IMR-90 (cell line): ENCODE data around the gene CYB561D1. TPM values are rescaled to one million over a fixed set of nuclear protein-coding genes. Genes with fewer than 3 reads are reported as not detected.

ENCODE experiments used
- ATAC-seq: fragments of 200-7000 bp; cut with Tn5 transposase; 2 replicates; pipeline ENCODE4 v1.9.1; 2020; ENCODE audit warnings: low read depth, mild to moderate bottlenecking, moderate library complexity
- BruUV-seq: library from RNA; stranded (reverse); fragments of 400-500 nt; replicated peaks from 2 replicates; lab custom pipeline; 2021; lab: Mats Ljungman, UMichigan
- CTCF ChIA-PET: fragments of 300-600 bp; formaldehyde crosslinking; extraction: SDS; loops from one replicate; lab custom pipeline; 2021; ENCODE audit warnings: antibody characterized with exemption; lab: Yijun Ruan, JAX
- POLR2A ChIA-PET: fragments of 300-600 bp; sonication (Branson Sonifier 250); formaldehyde crosslinking; loops from one replicate; lab custom pipeline; 2022; ENCODE audit warnings: antibody characterized with exemption; ENCODE audit not compliant: unreplicated experiment; lab: Charles Lee
- DNase-seq: peaks from one replicate; pipeline ENCODE4 v3.0.0; 2013
- H2AFZ ChIP-seq: replicated peaks from 2 replicates; pipeline ENCODE3; 2013; ENCODE audit warnings: low read length, mild to moderate bottlenecking; ENCODE audit not compliant: poor library complexity
- H2AK5ac ChIP-seq: 2 replicates; pipeline ENCODE4 v1.6.1; 2013; ENCODE audit warnings: low read depth, low read length, inconsistent platforms
- H2AK9ac ChIP-seq: replicated peaks from 2 replicates; pipeline ENCODE3; 2013; ENCODE audit warnings: mild to moderate bottlenecking, low read depth, low read length, moderate library complexity; ENCODE audit not compliant: poor library complexity
- H2BK120ac ChIP-seq: 2 replicates; pipeline ENCODE4 v1.6.1; 2013; ENCODE audit warnings: low read depth, low read length, inconsistent platforms
- H2BK15ac ChIP-seq: 3 replicates; pipeline ENCODE4 v1.6.1; 2013; ENCODE audit warnings: low read depth, low read length, inconsistent platforms
- H2BK20ac ChIP-seq: 2 replicates; pipeline ENCODE4 v1.6.1; 2013; ENCODE audit warnings: low read depth, mild to moderate bottlenecking, inconsistent platforms, low read length, moderate library complexity
- H2BK5ac ChIP-seq: 2 replicates; pipeline ENCODE4 v1.6.1; 2013; ENCODE audit warnings: mild to moderate bottlenecking, low read depth, low read length, inconsistent platforms; ENCODE audit not compliant: poor library complexity, severe bottlenecking
- H3K14ac ChIP-seq: replicated peaks from 2 replicates; pipeline ENCODE4 v1.6.1; 2013; ENCODE audit warnings: low read depth, low read length, inconsistent platforms
- H3K18ac ChIP-seq: 2 replicates; pipeline ENCODE4 v1.6.1; 2013; ENCODE audit warnings: low read depth, low read length, control low read depth
- H3K23ac ChIP-seq: 2 replicates; pipeline ENCODE4 v1.6.1; 2013; ENCODE audit warnings: low read depth, low read length, inconsistent platforms
- H3K27ac ChIP-seq: 2 replicates; pipeline ENCODE4 v1.5.1; 2013; ENCODE audit warnings: mild to moderate bottlenecking, control low read depth, low read length; ENCODE audit not compliant: insufficient read depth
- H3K27me3 ChIP-seq: 2 replicates; pipeline ENCODE4 v1.6.1; 2013; ENCODE audit warnings: low read length; ENCODE audit not compliant: control insufficient read depth, insufficient read depth
- H3K36me3 ChIP-seq: 2 replicates; pipeline ENCODE4 v1.6.1; 2013; ENCODE audit warnings: low read length, mixed read lengths; ENCODE audit not compliant: control insufficient read depth, insufficient read depth
- H3K4ac ChIP-seq: 2 replicates; pipeline ENCODE4 v1.6.1; 2013; ENCODE audit warnings: low read depth, low read length, inconsistent platforms
- H3K4me1 ChIP-seq: 2 replicates; pipeline ENCODE4 v1.6.1; 2013; ENCODE audit warnings: low read length, mixed read lengths; ENCODE audit not compliant: control insufficient read depth, insufficient read depth
- H3K4me2 ChIP-seq: 2 replicates; pipeline ENCODE4 v1.6.1; 2013; ENCODE audit warnings: low read depth, mild to moderate bottlenecking, control low read depth, low read length, moderate library complexity
- H3K4me3 ChIP-seq: 2 replicates; pipeline ENCODE4 v1.5.1; 2013; ENCODE audit warnings: low read depth, mild to moderate bottlenecking, control low read depth, low read length, moderate library complexity; ENCODE audit not compliant: insufficient read depth
- H3K56ac ChIP-seq: 2 replicates; pipeline ENCODE4 v1.6.1; 2013; ENCODE audit warnings: low read length, inconsistent platforms; ENCODE audit not compliant: insufficient read depth; ENCODE audit errors: extremely low read depth
- H3K79me1 ChIP-seq, 2 experiments: 2 replicates each; pipeline ENCODE4 v1.6.1; 2013; ENCODE audit warnings: low read length in 2 of 2, inconsistent platforms in 1 of 2, low read depth in 1 of 2
- H3K9ac ChIP-seq: 2 replicates; pipeline ENCODE4 v1.6.1; 2013; ENCODE audit warnings: low read depth, low read length, control low read depth
- H3K9me1 ChIP-seq: 2 replicates; pipeline ENCODE4 v1.6.1; 2013; ENCODE audit warnings: low read length, inconsistent platforms; ENCODE audit not compliant: insufficient read depth
- H3K9me3 ChIP-seq: 2 replicates; pipeline ENCODE4 v1.6.1; 2013; ENCODE audit warnings: low read length; ENCODE audit not compliant: control insufficient read depth, insufficient read depth
- H4K20me1 ChIP-seq: 2 replicates; pipeline ENCODE4 v1.6.1; 2013; ENCODE audit warnings: low read length, inconsistent platforms; ENCODE audit not compliant: insufficient read depth
- H4K5ac ChIP-seq: 2 replicates; pipeline ENCODE4 v1.6.1; 2013; ENCODE audit warnings: mild to moderate bottlenecking, low read depth, low read length, control low read depth
- H4K8ac ChIP-seq, 2 experiments: 2 replicates each; pipeline ENCODE4 v1.6.1; 2013; ENCODE audit warnings: low read depth in 2 of 2, low read length in 2 of 2, control low read depth in 1 of 2, inconsistent platforms in 1 of 2
- H4K91ac ChIP-seq: 2 replicates; pipeline ENCODE4 v1.6.1; 2013; ENCODE audit warnings: low read depth, low read length, inconsistent platforms; ENCODE audit not compliant: insufficient read depth
- NFE2L2 ChIP-seq: fragments of 150-350 bp; IDR thresholded peaks from 2 replicates; pipeline ENCODE4 v1.6.1; 2016; ENCODE audit warnings: low read depth, mild to moderate bottlenecking, low read length
- RCOR1 ChIP-seq: IDR thresholded peaks from 2 replicates; pipeline ENCODE4 v1.6.1; 2012; ENCODE audit warnings: mild to moderate bottlenecking, low read length, improper control_type of control experiment; ENCODE audit not compliant: insufficient replicate concordance
- WGBS, 2 experiments: methylation state at CpG; one replicate each; pipeline versions ENCODE4 v1.1.5 to v1.1.7; 2013; ENCODE audit warnings: missing lambda C conversion rate in 2 of 2; ENCODE audit not compliant: insufficient read length in 1 of 2; ENCODE audit errors: extremely low coverage in 2 of 2; 5-methylcytosine and 5-hydroxymethylcytosine counted together
- dilution Hi-C: fragments of 300-500 bp; cut with HindIII; formaldehyde crosslinking; loops from one replicate; pipeline ENCODE4 v1.14.3; 2018; ENCODE audit warnings: low sequenced_read_pairs; ENCODE audit not compliant: unreplicated experiment
- in situ Hi-C: fragments of 300-500 bp; cut with MboI; formaldehyde crosslinking; loops from 3 replicates; pipeline ENCODE4 v1.14.3; 2019; ENCODE audit warnings: low sequenced_read_pairs, inconsistent platforms, mixed read lengths
- intact Hi-C: fragments of 100-400 bp; cut with micrococcal nuclease; formaldehyde crosslinking; loops from 2 replicates; pipeline ENCODE4 v1.10.0; 2022
- polyA plus RNA-seq, 3 experiments: library from polyadenylated mRNA; depleted of rRNA; stranded (reverse); fragments of >200 nt; gene quantifications; 2 replicates each; pipeline ENCODE4 v1.2.3, GENCODE V29; 2012; ENCODE audit warnings: low replicate concordance in 1 of 3
- total RNA-seq: library from RNA; depleted of rRNA; stranded (reverse); fragments of >200 nt; gene quantifications from 2 replicates; pipeline ENCODE4 v1.2.3, GENCODE V29; 2012
- TF ChIP-seq, protein P1 (sequence below): fragments of 150-350 bp; IDR thresholded peaks from 2 replicates; pipeline ENCODE4 v1.6.1; 2017; ENCODE audit warnings: mild to moderate bottlenecking, antibody characterized with exemption, low read length, low read depth

Gene CYB561D1
- total and polyA plus RNA-seq, 2 of the 4 experiments (the other 2 are of a cell fraction) = 5.7 to 8.1 TPM

DNA sequence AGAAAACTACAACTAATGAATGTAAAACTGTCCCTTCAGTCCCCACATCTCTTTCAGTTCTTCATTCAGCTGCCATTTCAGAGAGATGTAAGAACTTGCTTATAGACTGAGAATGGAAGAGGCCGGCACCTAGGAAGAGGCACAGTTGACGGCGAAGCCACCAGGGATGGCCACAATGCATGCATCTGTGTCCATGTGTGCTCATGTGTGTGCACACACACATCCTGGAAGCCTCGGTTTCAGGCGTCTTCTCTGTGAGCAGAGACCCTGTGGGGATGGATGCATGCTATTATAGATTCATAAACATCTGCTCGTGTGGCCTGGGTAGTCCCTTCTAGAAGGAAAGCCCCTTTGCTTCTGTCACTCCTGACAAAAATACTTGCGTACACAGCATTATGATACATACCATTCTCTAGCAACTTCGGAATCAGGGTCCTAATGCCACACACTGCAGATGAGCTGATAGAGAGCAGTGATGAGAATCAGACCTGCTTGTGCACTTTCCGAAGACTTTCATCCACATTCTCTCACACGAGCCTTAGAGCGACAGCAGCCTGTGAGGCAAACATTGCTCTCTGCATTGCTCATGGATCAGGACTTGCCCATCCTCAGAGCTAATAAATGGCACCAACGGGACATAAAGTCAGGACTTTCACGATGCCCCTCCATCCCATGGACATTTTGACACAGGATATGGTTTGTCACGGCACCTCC lies 33.4 kb downstream of the CYB561D1 start:
- Histone ChIP-seq H3K14ac (no peak overlapping the region), H2AFZ (no peak overlapping the region), H4K8ac (no peak overlapping the region), H3K27me3 (peaks cover 18% of the 10 kb centered on the region), H2BK5ac (no peak overlapping the region), H3K79me1 (no peaks in the 10 kb centered on the region), H2AK9ac (no peak overlapping the region), H3K9me1 (no peaks in the 10 kb centered on the region; the same call in 1 of the 2 replicates), H3K36me3 (no peaks in the 10 kb centered on the region), H3K18ac (no peak overlapping the region), H2BK20ac (no peak overlapping the region), H2BK15ac (no peak overlapping the region), H4K5ac (no peak overlapping the region), H4K20me1 (no peaks in the 10 kb centered on the region), H3K56ac (no peak overlapping the region), H3K4me1 (peaks cover 3% of the 10 kb centered on the region; the same call in 1 of the 2 replicates), H3K4ac (no peak overlapping the region), H3K4me2 (no peak overlapping the region), H2AK5ac (no peak overlapping the region), H3K9me3 (no peaks in the 10 kb centered on the region), H3K9ac (no peak overlapping the region), H2BK120ac (no peak overlapping the region), H3K23ac (no peak overlapping the region), H3K27ac (no peak overlapping the region), H3K4me3 (no peak overlapping the region), H4K91ac (no peak overlapping the region)
- POLR2A ChIA-PET = no interaction called here
- intact Hi-C loops (no loop called here), in situ Hi-C loops (no loop called here), dilution Hi-C loops (no loop called here)
- ATAC-seq (no peak), DNase-seq (no peak)
- BruUV-seq = no TSS peak
- 73% methylated on average over 6 of the region's 14 CpGs; no CpG with 5 or more reads in 1 of the 2 experiments for WGBS, 2 experiments
- CTCF ChIA-PET = interaction anchor here (1.3 kb wide), 1 partner anchor 37 kb away, joined by 4 read pairs; no protein-coding TSS in a partner anchor
- TF ChIP-seq NFE2L2 (no peak), RCOR1 (no peak)
- TF ChIP-seq, protein P1, sequence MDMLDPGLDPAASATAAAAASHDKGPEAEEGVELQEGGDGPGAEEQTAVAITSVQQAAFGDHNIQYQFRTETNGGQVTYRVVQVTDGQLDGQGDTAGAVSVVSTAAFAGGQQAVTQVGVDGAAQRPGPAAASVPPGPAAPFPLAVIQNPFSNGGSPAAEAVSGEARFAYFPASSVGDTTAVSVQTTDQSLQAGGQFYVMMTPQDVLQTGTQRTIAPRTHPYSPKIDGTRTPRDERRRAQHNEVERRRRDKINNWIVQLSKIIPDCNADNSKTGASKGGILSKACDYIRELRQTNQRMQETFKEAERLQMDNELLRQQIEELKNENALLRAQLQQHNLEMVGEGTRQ = no peak
